HEK293 (cell line): ENCODE measurements around the gene BRMS1.

Experiments
- ATF2 ChIP-seq: fragments of 450-650 bp; formaldehyde crosslinking; IDR thresholded peaks from 2 replicates; pipeline ENCODE4 v1.5.1; 2016; ENCODE audit warnings: missing biosample characterization, missing genetic modification characterization, low read depth
- CTCF ChIP-seq: fragments of 450-650 bp; formaldehyde crosslinking; IDR thresholded peaks from 2 replicates; pipeline ENCODE4 v1.5.1; 2016; ENCODE audit warnings: missing biosample characterization, missing genetic modification characterization
- FEZF1 ChIP-seq: fragments of 450-650 bp; formaldehyde crosslinking; IDR thresholded peaks from 2 replicates; pipeline ENCODE4 v1.5.1; 2016; ENCODE audit warnings: missing biosample characterization, missing genetic modification characterization
- GLI2 ChIP-seq: fragments of 450-650 bp; formaldehyde crosslinking; IDR thresholded peaks from 2 replicates; pipeline ENCODE4; 2017; ENCODE audit warnings: missing biosample characterization, missing genetic modification characterization, low read depth, borderline replicate concordance
- YY1 ChIP-seq: fragments of 450-650 bp; formaldehyde crosslinking; IDR thresholded peaks from 2 replicates; pipeline ENCODE4 v1.5.1; 2018; ENCODE audit warnings: missing biosample characterization, missing genetic modification characterization
- YY2 ChIP-seq: fragments of 450-650 bp; formaldehyde crosslinking; IDR thresholded peaks from 2 replicates; pipeline ENCODE4 v1.5.1; 2016; ENCODE audit warnings: missing biosample characterization, missing genetic modification characterization
- ZNF274 ChIP-seq, 2 experiments: fragments of 200-500 bp in 1 of 2; fragments of 450-650 bp in 1 of 2; sonication (Bioruptor generic) in 1 of 2; formaldehyde crosslinking in 1 of 2; IDR thresholded peaks; 2 replicates each; pipeline versions ENCODE4 v1.5.1 to v1.6.1; 2014 to 2016; ENCODE audit warnings: borderline replicate concordance in 1 of 2, inconsistent platforms in 1 of 2, low read length in 1 of 2, missing biosample characterization in 1 of 2, missing genetic modification characterization in 1 of 2
- ZNF560 ChIP-seq: fragments of 450-650 bp; formaldehyde crosslinking; IDR thresholded peaks from 2 replicates; pipeline ENCODE4 v1.5.1; 2017; ENCODE audit warnings: missing biosample characterization, missing genetic modification characterization, borderline replicate concordance
- ZNF624 ChIP-seq: fragments of 450-650 bp; formaldehyde crosslinking; IDR thresholded peaks from 2 replicates; pipeline ENCODE4 v1.5.1; 2017; ENCODE audit warnings: missing biosample characterization, missing genetic modification characterization
- ZNF830 ChIP-seq: fragments of 450-650 bp; IDR thresholded peaks from 2 replicates; pipeline ENCODE4 v1.5.0; 2018; ENCODE audit warnings: missing biosample characterization, missing genetic modification characterization, low read depth, mild to moderate bottlenecking, moderate library complexity
- ZNF837 ChIP-seq: fragments of 450-650 bp; formaldehyde crosslinking; IDR thresholded peaks from 2 replicates; pipeline ENCODE4 v1.5.1; 2016; ENCODE audit warnings: missing biosample characterization, missing genetic modification characterization
- TF ChIP-seq, protein P1 (sequence below): fragments of 450-650 bp; formaldehyde crosslinking; IDR thresholded peaks from 2 replicates; pipeline ENCODE4 v1.5.1; 2016; ENCODE audit warnings: missing biosample characterization, missing genetic modification characterization
- TF ChIP-seq, protein P2 (sequence below): fragments of 450-650 bp; formaldehyde crosslinking; IDR thresholded peaks from 2 replicates; pipeline ENCODE4 v1.5.1; 2016; ENCODE audit warnings: missing biosample characterization, missing genetic modification characterization

- TF ChIP-seq CTCF (tag by site-specific recombination) (no peak), ZNF274 (IDR thresholded peaks at IDR 0.05; ENCODE audit: low read length) (no peak), ZNF274 (tag by site-specific recombination; IDR thresholded peaks at IDR 0.05; ENCODE audit: borderline replicate concordance) (no peak), ZNF830 (tag by site-specific recombination) (no peak), ZNF837 (no peak), FEZF1 (tag by site-specific recombination) (no peak), ZNF624 (no peak), YY1 (tag by site-specific recombination) (no peak), ATF2 (tag by site-specific recombination) (no peak), YY2 (tag by site-specific recombination) (no peak), GLI2 (tag by site-specific recombination) (no peak), ZNF560 (no peak)
- TF ChIP-seq, protein P1, sequence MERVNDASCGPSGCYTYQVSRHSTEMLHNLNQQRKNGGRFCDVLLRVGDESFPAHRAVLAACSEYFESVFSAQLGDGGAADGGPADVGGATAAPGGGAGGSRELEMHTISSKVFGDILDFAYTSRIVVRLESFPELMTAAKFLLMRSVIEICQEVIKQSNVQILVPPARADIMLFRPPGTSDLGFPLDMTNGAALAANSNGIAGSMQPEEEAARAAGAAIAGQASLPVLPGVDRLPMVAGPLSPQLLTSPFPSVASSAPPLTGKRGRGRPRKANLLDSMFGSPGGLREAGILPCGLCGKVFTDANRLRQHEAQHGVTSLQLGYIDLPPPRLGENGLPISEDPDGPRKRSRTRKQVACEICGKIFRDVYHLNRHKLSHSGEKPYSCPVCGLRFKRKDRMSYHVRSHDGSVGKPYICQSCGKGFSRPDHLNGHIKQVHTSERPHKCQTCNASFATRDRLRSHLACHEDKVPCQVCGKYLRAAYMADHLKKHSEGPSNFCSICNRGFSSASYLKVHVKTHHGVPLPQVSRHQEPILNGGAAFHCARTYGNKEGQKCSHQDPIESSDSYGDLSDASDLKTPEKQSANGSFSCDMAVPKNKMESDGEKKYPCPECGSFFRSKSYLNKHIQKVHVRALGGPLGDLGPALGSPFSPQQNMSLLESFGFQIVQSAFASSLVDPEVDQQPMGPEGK: no peak
- TF ChIP-seq, protein P2, sequence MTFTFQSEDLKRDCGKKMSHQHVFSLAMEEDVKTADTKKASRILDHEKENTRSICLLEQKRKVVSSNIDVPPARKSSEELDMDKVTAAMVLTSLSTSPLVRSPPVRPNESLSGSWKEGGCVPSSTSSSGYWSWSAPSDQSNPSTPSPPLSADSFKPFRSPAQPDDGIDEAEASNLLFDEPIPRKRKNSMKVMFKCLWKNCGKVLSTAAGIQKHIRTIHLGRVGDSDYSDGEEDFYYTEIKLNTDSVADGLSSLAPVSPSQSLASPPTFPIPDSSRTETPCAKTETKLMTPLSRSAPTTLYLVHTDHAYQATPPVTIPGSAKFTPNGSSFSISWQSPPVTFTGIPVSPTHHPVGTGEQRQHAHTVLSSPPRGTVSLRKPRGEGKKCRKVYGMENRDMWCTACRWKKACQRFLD (tag by site-specific recombination): no peak
These were observed 20.2 kb downstream of the BRMS1 start for GRCh38 chr11:66324664-66325063.
